GM19193 (cell line): Measurements from ENCODE around the gene ETNK2.

Experiments used
- POLR2A ChIP-seq: IDR thresholded peaks from 4 replicates; pipeline ENCODE4 v1.6.1; 2011; ENCODE audit not compliant: insufficient read depth, insufficient read length; ENCODE audit errors: extremely low read depth

Gene ETNK2

GRCh38 chr1:204188959-204189639 lies 37.3 kb upstream of the ETNK2 start:
- TF ChIP-seq POLR2A = no peak

GRCh38 chr1:204186597-204186996 lies 34.8 kb upstream of the ETNK2 start:
- no peak for TF ChIP-seq POLR2A

GRCh38 chr1:204181116-204181515 lies 29.3 kb upstream of the ETNK2 start:
- TF ChIP-seq POLR2A = no peak

- no peak for TF ChIP-seq POLR2A
These were observed 28.3 kb upstream of the ETNK2 start for GRCh38 chr1:204180133-204180532.

- TF ChIP-seq POLR2A = no peak
These were observed 26.8 kb upstream of the ETNK2 start for GRCh38 chr1:204178487-204179281.

GRCh38 chr1:204177133-204177532 lies 25.3 kb upstream of the ETNK2 start:
- TF ChIP-seq POLR2A = no peak

- no peak for TF ChIP-seq POLR2A
These were observed 24.2 kb upstream of the ETNK2 start for GRCh38 chr1:204176049-204176448.

- no peak for TF ChIP-seq POLR2A
These were observed 23.1 kb upstream of the ETNK2 start for GRCh38 chr1:204174958-204175357.

GRCh38 chr1:204172404-204173029 lies 20.7 kb upstream of the ETNK2 start:
- TF ChIP-seq POLR2A = no peak

- TF ChIP-seq POLR2A = no peak
These were observed 19.9 kb upstream of the ETNK2 start for GRCh38 chr1:204171751-204172178.

- no peak for TF ChIP-seq POLR2A
These were observed 18.8 kb upstream of the ETNK2 start for GRCh38 chr1:204170494-204171155.

- no peak for TF ChIP-seq POLR2A
These were observed 18.0 kb upstream of the ETNK2 start for GRCh38 chr1:204169858-204170257.

GRCh38 chr1:204167730-204168129 lies 15.9 kb upstream of the ETNK2 start:
- TF ChIP-seq POLR2A = no peak

GRCh38 chr1:204166219-204166618 lies 14.4 kb upstream of the ETNK2 start, which contains the start of gene REN:
Gene REN (minus strand): TSS chr1:204166337. CDS start chr1:204166293, 44 bp downstream.
- no peak for TF ChIP-seq POLR2A

- no peak for TF ChIP-seq POLR2A
These were observed 10.7 kb upstream of the ETNK2 start for GRCh38 chr1:204162494-204163074.
